ENCODE results near the gene AIFM3.

The AIFM3 gene

DNA sequence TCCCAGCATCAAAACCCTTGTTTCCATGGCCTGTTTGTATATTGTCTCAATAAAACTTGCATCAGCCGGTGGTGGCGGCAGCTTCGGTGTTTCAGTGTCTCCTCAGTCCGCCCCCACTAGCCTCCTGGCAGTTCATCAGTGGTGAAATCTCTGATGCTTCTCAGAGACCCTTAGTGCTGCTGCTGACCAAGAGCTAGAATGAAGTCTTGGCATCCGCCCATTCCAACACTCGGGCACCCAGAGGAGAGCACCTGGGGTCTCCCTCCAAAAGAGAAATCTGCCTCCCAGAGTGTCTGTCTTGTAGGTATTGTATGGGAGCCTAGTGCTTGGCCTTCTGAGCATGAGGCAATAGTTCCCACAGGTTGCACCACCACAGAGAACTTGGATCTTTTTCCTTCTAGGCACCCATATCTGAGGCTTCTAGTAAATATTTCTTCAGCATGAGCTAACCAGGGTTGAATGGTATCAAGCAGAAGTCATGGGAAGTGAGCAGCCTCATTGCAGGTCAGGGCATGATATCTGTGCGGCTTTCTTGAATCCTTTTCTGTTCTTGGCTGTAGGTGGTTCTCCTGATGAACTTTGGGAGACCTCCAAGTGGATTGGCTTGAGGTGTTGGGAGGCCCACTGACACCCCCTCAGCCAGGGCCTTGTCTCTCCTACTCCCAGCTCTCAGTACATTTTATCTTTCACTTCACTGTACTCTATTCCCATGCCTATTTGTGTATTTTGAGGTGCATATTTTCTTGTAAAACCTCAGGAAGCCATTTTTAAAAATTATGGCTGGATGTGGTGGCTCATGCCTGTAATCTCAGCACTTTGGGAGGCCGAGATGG is 13.2 kb upstream of the AIFM3 start:
- H3K4me2 ChIP-seq (ENCODE audit: low read depth, low read length, poor library complexity, severe bottlenecking), result no peak overlapping the region

GRCh38 chr22:20955548-20955947 is 11.5 kb upstream of the AIFM3 start:
- Histone ChIP-seq H3K4me2 (ENCODE audit: low read depth, low read length, poor library complexity, severe bottlenecking) (no peak overlapping the region), H4K20me1 (ENCODE audit: insufficient read depth, low read length, poor library complexity, severe bottlenecking) (peaks cover 22% of the 10 kb centered on the region), H3K4me3 (ENCODE audit: low read length, poor library complexity, severe bottlenecking) (no peak overlapping the region)

More for the DNA sequence above, 13.2 kb upstream of the AIFM3 start:
- peaks cover 38% of the 10 kb centered on the region for H3K79me2 ChIP-seq (ENCODE audit: insufficient read depth, low read length)
- no peaks in the 10 kb centered on the region for H3K9me2 ChIP-seq (replicated peaks; ENCODE audit: low read depth, low read length)
- H2AFZ ChIP-seq (ENCODE audit: low read length), result no peak overlapping the region
- no peaks in the 10 kb centered on the region for H3K4me1 ChIP-seq (ENCODE audit: insufficient read depth, low read length, poor library complexity, severe bottlenecking)
- TF ChIP-seq EZH2phosphoT487 (IDR thresholded peaks at IDR 0.05; ENCODE audit: borderline replicate concordance) (no peak), CTCF (conservative IDR thresholded peaks at IDR 0.05; ENCODE audit: low read length) (no peak)
- no peaks in the 10 kb centered on the region for H3K9me3 ChIP-seq (ENCODE audit: insufficient read depth, low read depth, low read length)
- no peak overlapping the region for H3K9ac ChIP-seq (ENCODE audit: low read depth, low read length, poor library complexity, severe bottlenecking)
- H3K27me3 ChIP-seq (ENCODE audit: insufficient read depth, low read length, poor library complexity, severe bottlenecking), result no peaks in the 10 kb centered on the region
- H3F3A ChIP-seq (ENCODE audit: low read depth), result no peaks in the 10 kb centered on the region
- H4K20me1 ChIP-seq (ENCODE audit: insufficient read depth, low read length, poor library complexity, severe bottlenecking), result peaks cover 39% of the 10 kb centered on the region
- no peak overlapping the region for H3K4me3 ChIP-seq (ENCODE audit: low read length, poor library complexity, severe bottlenecking)
- H3K36me3 ChIP-seq (ENCODE audit: insufficient read depth, low read length), result peaks cover 56% of the 10 kb centered on the region

DNA sequence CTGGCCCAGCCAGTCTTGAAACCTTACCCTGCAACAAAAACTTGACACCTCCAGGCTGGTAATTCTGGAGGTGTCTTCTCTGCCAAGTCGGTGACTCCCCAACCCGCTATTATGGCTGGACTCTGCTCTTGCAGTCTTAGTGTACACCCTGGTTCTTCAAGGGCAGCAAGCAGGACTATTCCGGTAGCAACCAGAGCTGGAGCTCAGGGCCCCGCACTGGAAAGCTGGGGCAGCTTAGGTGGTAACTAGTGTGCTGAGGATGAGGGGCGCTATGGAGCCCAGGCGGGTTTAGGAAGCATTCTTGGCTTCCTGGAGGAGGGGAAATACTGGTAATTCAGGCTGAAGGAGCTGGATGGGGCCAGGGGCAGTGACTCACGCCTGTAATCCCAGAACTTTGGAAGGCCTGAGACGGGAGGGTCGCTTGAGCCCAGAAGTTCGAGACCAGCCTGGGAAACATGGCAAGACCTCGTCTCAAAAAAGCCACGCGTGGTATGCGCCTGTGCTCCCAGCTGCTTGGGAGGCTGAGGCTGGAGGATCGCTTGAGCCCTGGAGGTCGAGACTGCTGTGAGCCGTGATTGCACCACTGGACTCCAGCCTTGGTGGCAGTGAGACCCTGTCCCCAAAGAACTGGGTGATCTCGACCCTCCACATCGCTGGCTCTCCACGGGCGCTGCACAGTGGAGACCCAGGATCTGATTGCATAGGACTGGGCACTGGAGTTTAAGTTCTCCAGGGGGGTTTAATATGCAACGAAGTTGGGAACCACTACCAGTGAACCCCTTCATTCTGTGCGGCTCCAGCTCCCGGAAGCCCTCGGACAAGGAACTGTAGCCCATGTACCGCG is 10.6 kb upstream of the AIFM3 start:
- Histone ChIP-seq H3K9ac (ENCODE audit: low read depth, low read length, poor library complexity, severe bottlenecking) (no peak overlapping the region), H3K4me2 (ENCODE audit: low read depth, low read length, poor library complexity, severe bottlenecking) (no peak overlapping the region), H4K20me1 (ENCODE audit: insufficient read depth, low read length, poor library complexity, severe bottlenecking) (peaks cover 14% of the 10 kb centered on the region), H3K79me2 (ENCODE audit: insufficient read depth, low read length) (peaks cover 13% of the 10 kb centered on the region; the same call in 1 of the 2 replicates), H2AFZ (ENCODE audit: low read length) (no peak overlapping the region), H3K27me3 (ENCODE audit: insufficient read depth, low read length, poor library complexity, severe bottlenecking) (no peaks in the 10 kb centered on the region), H3F3A (ENCODE audit: low read depth) (no peaks in the 10 kb centered on the region), H3K9me3 (ENCODE audit: insufficient read depth, low read depth, low read length) (no peaks in the 10 kb centered on the region), H3K36me3 (ENCODE audit: insufficient read depth, low read length) (peaks cover 30% of the 10 kb centered on the region), H3K4me1 (ENCODE audit: insufficient read depth, low read length, poor library complexity, severe bottlenecking) (no peaks in the 10 kb centered on the region), H3K9me2 (replicated peaks; ENCODE audit: low read depth, low read length) (no peaks in the 10 kb centered on the region), H3K4me3 (ENCODE audit: low read length, poor library complexity, severe bottlenecking) (no peak overlapping the region)
- no peak for TF ChIP-seq CTCF (conservative IDR thresholded peaks at IDR 0.05; ENCODE audit: low read length)
- no peak for TF ChIP-seq EZH2phosphoT487 (IDR thresholded peaks at IDR 0.05; ENCODE audit: borderline replicate concordance)

More at GRCh38 chr22:20955548-20955947, 11.5 kb upstream of the AIFM3 start:
- Histone ChIP-seq H3K36me3 (ENCODE audit: insufficient read depth, low read length) (peaks cover 39% of the 10 kb centered on the region), H3K4me1 (ENCODE audit: insufficient read depth, low read length, poor library complexity, severe bottlenecking) (no peaks in the 10 kb centered on the region), H3F3A (ENCODE audit: low read depth) (no peaks in the 10 kb centered on the region), H3K27me3 (ENCODE audit: insufficient read depth, low read length, poor library complexity, severe bottlenecking) (no peaks in the 10 kb centered on the region), H3K79me2 (ENCODE audit: insufficient read depth, low read length) (peaks cover 21% of the 10 kb centered on the region; the same call in 1 of the 2 replicates), H3K9me3 (ENCODE audit: insufficient read depth, low read depth, low read length) (no peaks in the 10 kb centered on the region), H3K9me2 (replicated peaks; ENCODE audit: low read depth, low read length) (no peaks in the 10 kb centered on the region), H3K9ac (ENCODE audit: low read depth, low read length, poor library complexity, severe bottlenecking) (no peak overlapping the region), H2AFZ (ENCODE audit: low read length) (no peak overlapping the region)
- no peak for TF ChIP-seq CTCF (conservative IDR thresholded peaks at IDR 0.05; ENCODE audit: low read length)
- TF ChIP-seq EZH2phosphoT487 (IDR thresholded peaks at IDR 0.05; ENCODE audit: borderline replicate concordance), result no peak
